ENCODE results near the gene SMIM14. TPM values are rescaled to one million over a fixed set of nuclear protein-coding genes. Genes with fewer than 3 reads are reported as not detected.
A peak's percentile ranks its signal among the peaks of the same experiment; 100 is the strongest.

SMIM14 gene
- total and polyA plus RNA-seq, 2 donors (not counting 1 experiment from before 2014, with no cell fraction given), result 39.0 to 41.4 TPM

- no peak overlapping the region for H3K27ac ChIP-seq (ENCODE audit: insufficient read depth, low read length)
- no peak overlapping the region for H3K4me3 ChIP-seq (replicated peaks in 1 of 4; ENCODE audit: control extremely low read depth in 1 of 4, insufficient read depth in 1 of 4, low read depth in 3 of 4, low read length in 4 of 4)
- no peaks in the 10 kb centered on the region for H3K36me3 ChIP-seq (ENCODE audit: control insufficient read depth, insufficient read depth, low read length)
- no peaks in the 10 kb centered on the region for H3K27me3 ChIP-seq (ENCODE audit: control insufficient read depth, insufficient read depth, low read length)
- DNase-seq (ENCODE audit: low read depth in 2 of 2), result peak in 1 of 2 donors; percentile 36
- H3K4me1 ChIP-seq (ENCODE audit: control insufficient read depth, extremely low read depth, insufficient read depth, low read length), result peaks cover under 1% of the 10 kb centered on the region
- no peak overlapping the region for H3K9ac ChIP-seq (ENCODE audit: insufficient read depth, low read length)
- H3K79me2 ChIP-seq (ENCODE audit: control insufficient read depth, insufficient read depth, low read length), result no peaks in the 10 kb centered on the region
- no peak overlapping the region for H2AFZ ChIP-seq (ENCODE audit: low read length)
- no peaks in the 10 kb centered on the region for H4K20me1 ChIP-seq (ENCODE audit: control insufficient read depth, extremely low read depth, insufficient read depth, low read length)
- H3K9me3 ChIP-seq (ENCODE audit: control insufficient read depth, insufficient read depth, low read depth, low read length), result no peaks in the 10 kb centered on the region
- no peak overlapping the region for H3K4me2 ChIP-seq (ENCODE audit: extremely low read depth, insufficient read depth, low read length)
- TF ChIP-seq EZH2 (IDR thresholded peaks at IDR 0.05; ENCODE audit: low read length, missing control alignments) (no peak), CTCF (conservative IDR thresholded peaks at IDR 0.05 in 1 of 2, IDR thresholded peaks at IDR 0.05 in 1 of 2; ENCODE audit: low read depth in 1 of 2, low read length in 2 of 2) (no peak)
Measured at GRCh38 chr4:39563346-39563847, 75.3 kb downstream of the SMIM14 start.

DNA sequence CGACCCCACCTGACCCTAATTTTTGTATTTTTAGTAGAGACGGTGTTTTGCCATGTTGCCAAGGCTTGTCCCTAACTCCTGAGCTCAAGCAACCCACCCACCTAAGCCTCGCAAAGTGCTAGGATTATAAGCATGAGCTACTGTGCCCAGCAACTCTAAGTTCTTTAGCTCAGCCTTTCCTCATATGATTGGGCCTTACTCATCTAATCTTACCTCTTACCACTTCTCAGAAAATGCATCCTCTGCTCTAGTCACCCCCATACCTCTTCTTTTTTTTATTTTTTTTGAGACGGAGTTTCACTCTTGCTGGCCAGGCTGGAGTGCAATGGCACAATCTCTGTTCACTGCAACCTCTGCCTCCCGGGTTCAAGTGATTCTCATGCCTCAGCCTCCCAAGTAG is 75.9 kb downstream of the SMIM14 start:
- Histone ChIP-seq H3K4me3 (replicated peaks in 1 of 4; ENCODE audit: control extremely low read depth in 1 of 4, insufficient read depth in 1 of 4, low read depth in 3 of 4, low read length in 4 of 4) (no peak overlapping the region), H3K27me3 (ENCODE audit: control insufficient read depth, insufficient read depth, low read length) (no peaks in the 10 kb centered on the region), H3K4me2 (ENCODE audit: extremely low read depth, insufficient read depth, low read length) (no peak overlapping the region), H3K27ac (ENCODE audit: insufficient read depth, low read length) (no peak overlapping the region), H4K20me1 (ENCODE audit: control insufficient read depth, extremely low read depth, insufficient read depth, low read length) (no peaks in the 10 kb centered on the region), H2AFZ (ENCODE audit: low read length) (no peak overlapping the region), H3K79me2 (ENCODE audit: control insufficient read depth, insufficient read depth, low read length) (no peaks in the 10 kb centered on the region), H3K9me3 (ENCODE audit: control insufficient read depth, insufficient read depth, low read depth, low read length) (no peaks in the 10 kb centered on the region), H3K4me1 (ENCODE audit: control insufficient read depth, extremely low read depth, insufficient read depth, low read length) (peaks cover 3% of the 10 kb centered on the region), H3K36me3 (ENCODE audit: control insufficient read depth, insufficient read depth, low read length) (no peaks in the 10 kb centered on the region), H3K9ac (ENCODE audit: insufficient read depth, low read length) (no peak overlapping the region)
- DNase-seq (ENCODE audit: low read depth in 2 of 2), result no peak
- no peak for TF ChIP-seq CTCF (conservative IDR thresholded peaks at IDR 0.05 in 1 of 2, IDR thresholded peaks at IDR 0.05 in 1 of 2; ENCODE audit: low read depth in 1 of 2, low read length in 2 of 2)
- TF ChIP-seq EZH2 (IDR thresholded peaks at IDR 0.05; ENCODE audit: low read length, missing control alignments), result no peak

DNA sequence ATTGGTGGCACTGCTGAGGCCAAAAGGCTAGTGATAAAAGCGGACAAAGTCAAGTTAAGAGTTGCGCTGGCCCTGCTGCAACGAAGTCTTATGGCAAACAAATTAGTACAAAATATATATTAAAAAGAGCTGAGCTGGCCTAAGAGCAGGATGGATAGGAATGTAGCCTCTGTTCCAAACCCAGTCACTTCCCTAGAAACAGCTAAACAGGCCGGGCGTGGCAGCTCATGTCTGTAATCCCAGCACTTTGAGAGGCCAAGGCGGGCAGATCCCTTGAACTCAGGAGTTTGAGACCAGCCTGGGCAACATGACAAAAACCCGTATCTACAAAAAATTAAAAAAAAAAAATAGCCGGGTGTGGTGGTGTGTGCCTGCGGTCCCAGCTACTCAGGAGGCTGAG is 79.0 kb downstream of the SMIM14 start:
- Histone ChIP-seq H3K79me2 (ENCODE audit: control insufficient read depth, insufficient read depth, low read length) (no peaks in the 10 kb centered on the region), H3K4me1 (ENCODE audit: control insufficient read depth, extremely low read depth, insufficient read depth, low read length) (peaks cover 3% of the 10 kb centered on the region), H2AFZ (ENCODE audit: low read length) (no peak overlapping the region), H4K20me1 (ENCODE audit: control insufficient read depth, extremely low read depth, insufficient read depth, low read length) (no peaks in the 10 kb centered on the region), H3K27ac (ENCODE audit: insufficient read depth, low read length) (no peak overlapping the region), H3K27me3 (ENCODE audit: control insufficient read depth, insufficient read depth, low read length) (no peaks in the 10 kb centered on the region), H3K4me2 (ENCODE audit: extremely low read depth, insufficient read depth, low read length) (no peak overlapping the region), H3K36me3 (ENCODE audit: control insufficient read depth, insufficient read depth, low read length) (no peaks in the 10 kb centered on the region), H3K9me3 (ENCODE audit: control insufficient read depth, insufficient read depth, low read depth, low read length) (no peaks in the 10 kb centered on the region), H3K9ac (ENCODE audit: insufficient read depth, low read length) (no peak overlapping the region), H3K4me3 (replicated peaks in 1 of 4; ENCODE audit: control extremely low read depth in 1 of 4, insufficient read depth in 1 of 4, low read depth in 3 of 4, low read length in 4 of 4) (no peak overlapping the region)
- TF ChIP-seq CTCF (conservative IDR thresholded peaks at IDR 0.05 in 1 of 2, IDR thresholded peaks at IDR 0.05 in 1 of 2; ENCODE audit: low read depth in 1 of 2, low read length in 2 of 2) (no peak), EZH2 (IDR thresholded peaks at IDR 0.05; ENCODE audit: low read length, missing control alignments) (no peak)
- DNase-seq (ENCODE audit: low read depth in 2 of 2), result peak; percentile 14 to 32
